Omental fat pad (tissue), 4 donors: ENCODE data around the gene TESPA1. TPM values are rescaled to one million over a fixed set of nuclear protein-coding genes. Genes with fewer than 3 reads are reported as not detected.
A peak's percentile ranks its signal among the peaks of the same experiment; 100 is the strongest.

Source experiments
- ATAC-seq: fragments of 150-250 bp; one replicate; pipeline ENCODE4 v1.9.1; 2016; ENCODE audit warnings: mild to moderate bottlenecking, moderate library complexity; ENCODE audit not compliant: low FRiP score
- DNase-seq: peaks from one replicate; pipeline ENCODE4 v3.0.0-alpha.2; 2019; ENCODE audit warnings: low spot score
- CTCF ChIP-seq, 3 donors: fragments of 450-650 bp; IDR thresholded peaks; one replicate each; pipeline ENCODE4 v1.5.1; 2016 to 2017; ENCODE audit warnings: antibody characterized with exemption in 3 of 3, mild to moderate bottlenecking in 3 of 3, moderate library complexity in 2 of 3
- total RNA-seq, 4 donors: library from RNA; depleted of rRNA; stranded (reverse); fragments of >200 nt; gene quantifications; one replicate each; pipeline ENCODE4 v1.1.0, GENCODE V29; 2016

The TESPA1 gene
- total RNA-seq, 4 donors from 2014 or later: 1.3 to 3.6 (median 2.0) TPM

DNA sequence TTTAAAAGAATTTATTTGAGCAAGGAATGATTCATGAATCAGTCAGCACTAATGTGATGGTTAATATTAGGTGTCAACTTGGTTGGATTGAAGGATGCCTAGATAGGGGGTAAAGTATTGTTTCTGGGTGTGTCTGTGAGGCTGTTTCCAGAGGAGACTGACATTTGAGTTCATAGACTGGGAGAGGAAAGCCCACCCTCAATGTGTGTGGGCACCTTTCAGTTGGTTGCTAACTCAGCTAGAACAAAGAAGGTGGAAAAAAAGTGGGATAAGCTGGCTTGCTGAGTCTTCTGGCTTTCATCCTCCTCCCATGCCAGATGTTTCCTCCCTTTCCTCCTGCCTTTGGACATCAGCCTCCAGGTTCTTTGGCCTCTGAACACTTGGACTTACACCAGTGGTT is 47.2 kb downstream of the TESPA1 start:
- ATAC-seq: no peak
- TF ChIP-seq CTCF (IDR thresholded peaks at IDR 0.05): no peak

GRCh38 chr12:54936736-54937135 is 47.8 kb downstream of the TESPA1 start:
- no peak for ATAC-seq
- TF ChIP-seq CTCF (IDR thresholded peaks at IDR 0.05): no peak
- no peak for DNase-seq

More for the DNA sequence above, 47.2 kb downstream of the TESPA1 start:
- DNase-seq: no peak

DNA sequence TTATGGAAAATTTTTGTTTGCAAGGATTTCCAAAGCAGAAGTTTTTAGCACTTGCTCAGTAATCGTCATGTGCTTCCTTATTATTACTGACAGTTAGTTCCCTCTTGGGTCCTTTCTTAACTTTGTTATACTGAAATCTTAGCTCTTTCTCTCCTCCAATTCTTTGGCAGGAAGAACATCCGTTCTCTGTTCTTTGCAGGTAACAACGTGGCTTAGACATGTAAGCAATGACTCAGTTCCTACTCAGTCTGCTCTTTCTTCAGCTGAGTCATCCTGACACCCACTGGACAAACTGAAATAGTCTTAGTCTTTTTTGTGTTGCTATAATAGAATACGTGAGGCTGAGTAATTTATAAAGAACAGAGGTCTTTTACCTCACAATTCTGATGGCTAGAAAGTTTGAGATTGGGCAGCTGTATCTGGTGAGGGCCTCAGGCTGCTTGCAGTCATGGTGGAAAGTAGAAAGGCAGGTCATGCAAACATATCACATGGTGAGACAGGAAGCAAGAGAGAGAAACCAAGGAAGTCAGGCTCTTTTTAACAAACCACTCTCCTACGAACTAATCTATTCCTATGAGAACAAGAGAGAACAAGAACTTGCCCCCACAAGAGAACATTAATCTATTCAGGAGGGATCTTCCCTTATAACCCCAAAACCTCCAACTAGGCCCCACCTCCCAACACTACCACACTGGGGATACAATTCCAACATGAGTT is 49.2 kb downstream of the TESPA1 start:
- no peak for TF ChIP-seq CTCF (IDR thresholded peaks at IDR 0.05)
- no peak for DNase-seq
- ATAC-seq: peak; percentile 89

DNA sequence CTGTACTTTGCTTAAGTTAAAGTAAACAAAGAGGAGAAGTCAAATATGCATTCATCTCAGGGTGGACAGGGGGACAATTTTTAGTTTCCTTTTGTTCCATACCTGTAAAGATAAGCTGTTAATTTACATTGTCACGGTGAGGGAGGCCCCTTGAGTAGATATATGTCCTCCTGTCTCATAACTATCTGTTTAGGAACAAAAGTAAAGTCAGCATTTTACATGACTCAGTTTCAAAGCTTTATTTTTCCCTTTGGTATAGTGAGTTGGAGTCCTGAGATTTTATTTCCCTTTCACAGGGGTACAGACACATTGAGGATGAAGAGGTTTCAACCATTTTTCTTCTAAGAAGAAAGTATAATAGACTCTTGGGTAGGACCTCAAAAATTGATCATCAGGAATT is 50.1 kb downstream of the TESPA1 start:
- no peak for ATAC-seq
- DNase-seq: no peak
- TF ChIP-seq CTCF (IDR thresholded peaks at IDR 0.05): no peak

DNA sequence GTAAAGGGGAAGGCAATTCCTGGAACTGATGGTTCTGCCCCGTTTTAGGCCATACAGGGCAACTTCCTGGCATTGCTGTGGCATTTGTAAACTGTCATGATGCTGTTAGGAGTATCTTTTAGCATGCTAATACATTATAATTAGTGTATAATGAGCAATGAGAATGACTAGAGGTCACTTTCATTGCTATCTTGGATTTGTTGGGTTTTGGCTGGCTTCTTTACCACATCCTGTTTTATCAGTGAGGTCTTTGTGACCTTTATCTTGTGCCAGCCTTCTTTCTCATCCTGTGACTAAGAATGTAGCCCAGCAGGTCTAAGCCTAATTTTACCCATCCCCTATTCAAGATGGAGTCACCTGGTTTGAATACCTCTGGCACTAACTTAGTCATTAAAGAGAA is 51.2 kb downstream of the TESPA1 start:
- ATAC-seq (no peak), DNase-seq (no peak)
- no peak for TF ChIP-seq CTCF (IDR thresholded peaks at IDR 0.05)

DNA sequence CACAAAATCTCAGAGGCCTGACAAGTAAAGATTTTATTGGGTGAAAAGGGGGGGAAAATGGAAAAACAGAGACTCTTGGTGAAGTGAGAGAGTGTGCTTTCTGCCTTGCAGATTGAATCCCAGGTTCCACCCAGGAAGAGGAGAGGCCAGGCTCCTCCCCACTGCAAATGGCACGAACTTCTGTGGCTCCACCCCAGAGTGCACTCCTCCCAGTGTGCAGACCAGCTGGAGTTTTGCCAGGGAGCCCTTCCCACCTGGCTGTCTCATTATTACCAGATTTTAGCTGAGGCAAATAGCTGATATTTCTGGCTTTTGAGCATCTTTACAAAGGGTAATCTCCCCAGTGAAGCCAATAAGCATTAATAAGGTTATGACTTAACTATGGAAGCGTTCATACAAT is 51.9 kb downstream of the TESPA1 start:
- DNase-seq: no peak
- no peak for ATAC-seq

More for the DNA sequence above, 51.9 kb downstream of the TESPA1 start:
- no peak for TF ChIP-seq CTCF (IDR thresholded peaks at IDR 0.05)
